H4 (cell line): ENCODE results near the gene TPPP. TPM values are rescaled to one million over a fixed set of nuclear protein-coding genes. Genes with fewer than 3 reads are reported as not detected.

Source experiments
- DNase-seq: peaks from one replicate; pipeline ENCODE4 v3.0.0-alpha.2; 2015; ENCODE audit warnings: low spot score
- total RNA-seq: library from RNA; depleted of rRNA; stranded (reverse); fragments of >200 nt; shearing (Covaris generic); gene quantifications from 2 replicates; pipeline ENCODE4 v1.2.3, GENCODE V29; 2014

TPPP gene
- total RNA-seq, 1 experiment from 2014 or later = 0.85 TPM

GRCh38 chr5:677131-678101, 15.7 kb downstream of the TPPP start:
- no peak for DNase-seq

GRCh38 chr5:676699-677076, 16.5 kb downstream of the TPPP start:
- no peak for DNase-seq

- DNase-seq = no peak
These were observed 17.1 kb downstream of the TPPP start for GRCh38 chr5:675871-676698.

GRCh38 chr5:675111-675870, 17.9 kb downstream of the TPPP start:
- no peak for DNase-seq

DNA sequence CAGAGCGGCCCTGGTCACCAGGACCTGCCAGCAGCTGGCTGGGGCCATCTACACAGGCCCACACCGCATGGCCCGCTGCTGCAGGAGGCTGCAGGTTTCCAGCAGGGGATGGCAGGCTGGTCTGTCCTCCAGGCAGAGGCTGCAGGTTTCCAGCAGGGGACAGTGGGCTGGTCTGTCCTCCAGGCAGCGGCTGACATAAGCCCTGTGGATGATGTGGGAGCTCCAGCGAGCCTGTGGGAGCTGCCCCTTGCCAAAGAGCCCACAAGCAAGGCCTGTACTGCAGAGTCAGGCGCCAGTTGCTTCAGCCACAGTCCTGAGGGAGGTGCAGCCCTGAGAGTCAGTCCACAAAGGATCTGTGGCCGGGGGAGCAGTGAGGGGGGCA, 18.5 kb downstream of the TPPP start:
- DNase-seq = no peak

GRCh38 chr5:673831-674629, 19.1 kb downstream of the TPPP start:
- DNase-seq = no peak

DNA sequence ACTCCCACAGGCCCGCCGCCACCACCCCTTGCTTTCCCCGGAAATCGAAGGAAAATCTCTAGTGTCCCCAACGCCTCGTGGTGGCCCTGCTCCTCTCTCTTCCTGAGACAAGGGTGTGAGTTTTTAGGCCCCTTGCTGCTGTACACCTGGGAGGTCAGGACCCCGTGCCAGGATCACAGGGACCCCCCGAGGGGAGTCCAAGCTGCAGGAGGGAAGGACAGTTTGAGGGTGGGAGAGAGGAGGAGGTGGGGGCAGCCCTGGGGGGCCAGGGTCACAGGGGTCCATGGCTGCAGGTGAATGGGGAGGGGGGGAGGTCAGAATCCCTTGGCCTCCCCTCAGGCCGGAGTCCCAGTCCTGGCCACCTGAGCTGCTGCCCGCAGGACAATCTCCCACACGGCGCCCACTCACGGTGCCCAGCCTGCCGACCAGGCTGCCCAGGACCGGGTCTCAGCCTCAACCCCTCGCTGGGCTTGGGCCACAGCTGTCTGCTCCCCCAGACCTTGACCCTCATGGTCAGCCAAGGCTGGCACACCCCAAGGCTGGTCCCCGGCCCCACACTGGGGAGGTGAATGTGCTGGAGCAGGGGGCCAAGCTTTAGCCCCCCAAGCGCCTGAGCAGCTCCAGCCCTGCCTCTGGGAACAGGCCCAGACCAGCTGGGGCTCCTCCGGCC, 19.9 kb downstream of the TPPP start:
- DNase-seq = no peak

GRCh38 chr5:672329-673160, 20.6 kb downstream of the TPPP start:
- DNase-seq = peak; percentile 85

DNA sequence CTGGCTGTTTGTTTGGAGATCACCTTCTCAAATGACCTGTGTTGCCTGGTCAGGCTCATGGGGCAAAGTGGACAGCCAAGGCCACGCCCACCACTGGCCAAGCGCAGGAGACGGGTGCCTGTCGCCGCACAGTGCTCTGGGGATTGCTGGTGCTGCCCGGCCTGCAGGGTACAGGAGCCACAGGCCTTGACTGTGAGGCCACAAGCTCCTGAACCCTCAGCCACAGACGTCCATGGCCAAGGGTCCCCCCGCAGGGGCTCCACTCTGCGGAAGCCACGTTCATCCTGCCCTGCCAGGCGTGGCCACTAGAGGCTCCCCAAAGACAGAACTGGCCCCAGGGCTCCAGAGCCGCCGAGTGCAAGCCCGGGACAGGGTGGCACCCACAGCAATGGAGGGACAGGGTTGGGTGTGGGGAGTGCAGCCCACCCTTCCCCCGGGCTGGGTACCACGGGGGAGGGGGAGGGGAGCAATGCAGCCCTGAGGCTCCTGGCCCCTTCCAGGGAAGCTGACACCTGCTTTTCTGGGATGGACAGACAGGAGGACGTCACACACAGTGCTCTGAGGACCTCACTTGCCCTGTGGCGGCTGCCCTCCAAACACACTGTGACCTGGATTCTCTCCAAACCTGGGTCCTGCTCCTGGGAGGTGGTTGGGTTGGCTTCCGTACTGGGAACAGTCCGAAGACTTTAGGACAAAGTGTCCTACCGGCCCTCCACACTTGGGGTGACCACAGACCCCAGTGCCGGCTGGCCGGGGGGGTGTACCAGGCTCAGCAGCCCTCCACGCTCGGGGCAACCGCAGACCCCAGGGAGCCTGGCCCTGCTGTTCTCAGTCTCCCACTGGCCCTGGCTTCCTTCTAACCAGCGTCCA, 21.5 kb downstream of the TPPP start:
- DNase-seq = peak; percentile 56

DNA sequence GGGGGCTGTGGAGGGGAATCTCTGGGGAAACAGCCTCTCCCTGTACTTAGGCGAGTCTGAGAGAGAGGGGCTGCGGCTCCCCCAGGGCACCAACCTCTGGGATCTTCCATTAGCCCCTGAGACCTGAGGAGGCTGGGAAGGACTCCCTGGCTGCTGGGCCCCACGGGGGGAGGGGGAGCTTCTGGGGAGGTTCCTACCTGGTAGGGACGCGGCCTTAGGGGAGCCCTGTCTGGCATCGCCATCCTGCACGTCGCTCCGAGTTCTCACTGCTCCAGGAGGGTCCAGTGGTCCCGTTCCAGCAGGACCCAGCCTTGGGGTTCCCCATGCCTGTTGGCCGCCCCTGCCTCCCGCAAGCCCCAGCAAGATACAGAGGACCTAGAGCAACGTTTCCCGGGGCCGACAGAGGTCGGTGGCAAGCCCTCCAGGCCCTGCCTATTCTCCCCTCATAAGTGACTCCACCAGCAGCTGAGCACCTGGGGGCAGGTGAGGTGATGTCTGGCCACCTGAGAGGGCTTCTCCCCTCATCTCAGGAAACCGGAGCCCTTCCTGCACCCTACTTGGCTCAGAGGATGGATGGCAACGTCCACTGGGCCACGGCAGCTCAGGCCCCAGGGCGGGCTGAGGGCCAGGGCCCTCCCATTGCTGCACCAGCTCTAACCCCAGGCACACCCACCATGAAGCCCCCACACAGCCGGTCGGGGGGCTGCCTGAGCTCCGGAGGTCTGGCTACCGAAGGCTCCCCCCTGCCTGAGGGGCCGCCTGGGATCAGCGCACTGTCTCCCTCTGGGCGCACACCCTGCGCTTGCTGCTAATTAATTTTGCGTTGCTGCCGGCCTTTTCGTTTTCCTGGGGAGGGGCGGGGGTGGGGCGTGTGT, 22.5 kb downstream of the TPPP start:
- no peak for DNase-seq

GRCh38 chr5:669842-670395, 23.2 kb downstream of the TPPP start:
- no peak for DNase-seq

DNA sequence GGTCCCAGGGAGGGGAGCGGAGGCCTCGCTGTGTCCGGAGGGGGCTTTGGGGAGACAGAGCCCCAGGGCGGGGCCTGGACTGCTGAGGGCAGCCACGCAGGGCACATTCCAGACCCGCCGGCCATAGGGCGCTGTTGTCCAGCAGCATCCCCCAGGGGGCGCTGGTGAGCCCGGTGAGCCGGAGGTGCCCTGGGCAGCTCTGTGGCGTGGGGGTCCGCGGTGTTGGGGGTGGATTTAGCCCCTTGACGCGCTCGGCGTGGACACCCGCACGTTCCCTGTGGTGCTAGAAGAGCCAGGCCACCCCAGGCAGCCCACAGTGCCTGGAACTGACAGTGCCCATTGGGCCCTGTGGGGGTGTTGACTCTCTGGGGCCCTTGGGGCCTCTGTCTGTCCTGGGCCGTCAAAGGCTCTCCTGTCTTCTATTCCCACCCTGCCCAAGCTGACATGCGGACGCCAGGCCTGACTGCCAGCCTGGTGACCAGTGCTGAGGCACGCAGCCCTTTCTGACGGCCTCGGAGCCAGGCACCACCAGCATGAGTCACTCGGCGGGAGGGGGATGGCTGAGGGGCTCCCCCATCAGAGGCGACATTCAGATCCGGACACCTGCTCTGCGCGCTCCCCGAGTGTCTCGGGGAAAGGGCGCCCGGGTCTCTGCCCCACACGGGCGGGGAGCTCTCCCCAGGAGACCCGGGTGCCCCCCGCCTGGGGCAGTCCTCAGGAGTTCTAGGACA, 23.9 kb downstream of the TPPP start:
- no peak for DNase-seq

DNA sequence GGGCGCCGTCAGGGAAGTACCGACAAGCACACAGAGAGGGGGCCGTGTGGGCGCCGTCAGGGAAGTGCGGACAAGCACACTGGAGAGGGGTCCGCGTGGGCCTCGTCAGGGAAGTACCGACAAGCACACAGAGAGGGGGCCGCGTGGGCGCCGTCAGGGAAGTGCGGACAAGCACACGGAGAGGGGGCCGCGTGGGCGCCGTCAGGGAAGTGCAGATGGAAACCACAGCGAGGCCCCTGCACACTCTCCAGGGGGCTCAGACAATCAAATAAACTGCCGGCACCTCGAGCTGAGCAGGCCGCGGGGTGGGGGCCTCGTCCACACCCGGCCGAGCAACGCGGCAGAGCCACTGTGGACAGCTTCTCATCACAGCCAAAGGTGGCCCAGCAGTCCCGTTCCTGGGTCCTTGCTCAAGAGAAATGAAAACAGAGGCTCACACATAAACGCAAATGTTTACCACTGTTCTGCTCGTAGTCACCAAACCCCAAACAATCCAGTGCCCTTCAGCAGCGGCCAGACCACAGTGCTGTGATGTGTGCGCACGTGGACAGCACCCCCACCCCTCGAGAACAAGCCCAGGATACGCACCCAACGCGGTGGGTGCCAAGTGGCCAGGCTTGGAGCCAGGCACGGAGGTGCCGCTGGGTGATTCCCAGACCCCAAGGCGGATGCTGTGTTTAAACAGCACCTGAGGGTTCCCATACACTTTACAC, 24.7 kb downstream of the TPPP start:
- DNase-seq = no peak

DNA sequence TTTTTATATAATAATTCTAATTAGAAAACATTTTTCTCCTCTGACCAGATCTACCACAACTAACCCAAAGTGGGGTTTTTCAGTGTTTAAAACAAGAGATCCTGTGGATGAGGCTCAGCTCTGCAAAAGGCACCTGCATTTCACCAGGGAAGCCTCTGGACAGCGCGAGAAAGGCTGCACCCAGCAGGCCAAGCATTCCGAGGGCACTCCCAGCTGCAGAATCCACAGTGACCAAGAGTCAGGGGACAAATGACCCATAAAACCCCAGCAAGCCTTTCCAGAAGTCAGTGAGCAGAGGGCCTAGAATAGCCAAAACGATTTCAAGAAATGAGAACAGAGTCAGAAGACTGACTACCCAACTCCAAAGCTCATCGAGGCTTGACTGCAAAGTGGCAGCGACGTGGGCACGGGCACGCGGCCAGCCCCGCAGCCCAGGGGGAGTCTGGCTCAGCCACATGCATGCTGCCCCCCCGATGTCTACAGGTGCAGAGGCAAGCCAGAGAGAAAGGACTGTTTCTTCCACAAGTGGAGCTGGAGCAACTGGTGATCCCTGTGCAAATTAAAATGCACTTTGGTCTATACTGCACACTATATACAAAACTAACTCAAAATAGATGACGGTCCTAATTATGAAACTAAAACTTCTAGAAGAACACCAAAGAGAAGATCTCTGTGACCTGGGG, 26.2 kb downstream of the TPPP start:
- no peak for DNase-seq

DNA sequence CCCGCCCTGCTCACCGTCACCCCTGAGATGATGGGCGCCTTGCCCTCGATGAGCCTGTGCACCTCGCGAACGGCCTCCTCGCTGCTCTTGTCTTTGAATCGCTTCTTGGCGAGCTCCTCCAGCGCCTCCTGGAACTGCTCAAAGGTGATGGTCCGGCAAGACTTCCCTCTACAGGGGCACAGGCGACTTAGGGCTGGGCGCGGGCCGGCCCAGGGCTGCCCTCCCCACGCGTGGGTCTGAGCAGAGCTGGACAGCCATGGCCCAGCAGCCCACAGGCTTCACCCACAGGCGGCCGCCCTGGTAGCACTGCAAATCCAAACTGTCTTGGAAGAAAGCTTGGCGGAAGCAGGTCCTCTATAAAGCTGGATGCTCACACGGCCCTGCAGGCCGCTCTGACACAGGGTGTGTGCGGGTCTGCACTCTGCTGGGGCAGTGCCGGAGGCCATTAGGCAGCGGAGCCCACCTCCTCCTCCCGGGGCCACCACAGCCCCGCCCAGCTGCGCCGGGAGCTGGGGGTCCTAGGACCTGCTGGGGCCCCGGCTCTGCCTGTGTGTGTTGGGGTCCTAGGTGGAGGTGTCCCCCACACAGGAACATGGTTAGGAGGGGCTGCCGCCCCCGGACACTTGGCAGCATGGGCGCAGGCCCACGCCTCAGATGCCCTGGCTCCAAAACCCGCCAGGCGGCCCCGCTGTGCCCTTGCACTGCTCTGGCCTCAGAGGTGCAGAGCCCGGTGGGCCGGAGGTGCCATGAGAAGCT, 27.0 kb downstream of the TPPP start:
- no peak for DNase-seq
